NK-92 treated with Interleukin-12 subunit alpha and Interleukin-12 subunit beta, amount 100 ng/mL, for 24 hours (cell line): ENCODE results near the gene LRRC27.
"Not testable (repeated sequence)": the region's sequence is repeated elsewhere in the genome, so short reads cannot be mapped to it uniquely, and the experiment has no call there.

Experiments
- DNase-seq: peaks from one replicate; lab custom pipeline; 2025; lab: John Stamatoyannopoulos, UW

LRRC27 gene

DNA sequence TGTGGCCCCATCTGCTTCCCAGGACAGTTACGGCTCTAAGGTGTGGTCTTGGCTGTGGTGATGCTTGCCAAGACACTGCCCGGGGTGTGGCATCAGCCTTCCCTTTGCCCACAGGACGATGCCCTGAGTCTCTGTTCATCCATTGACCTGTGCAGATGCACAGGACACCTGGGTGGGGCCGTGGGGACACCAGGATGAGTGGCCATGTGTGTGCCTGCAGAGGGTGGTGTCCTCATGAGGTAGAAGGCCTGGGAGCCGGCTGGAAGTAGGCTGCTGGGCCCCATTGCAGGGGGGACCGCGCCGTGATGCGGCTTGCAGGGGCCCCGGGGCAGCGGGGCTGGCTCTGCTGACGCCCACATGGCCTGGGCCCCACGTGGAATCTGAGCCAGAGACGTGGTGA lies 42.6 kb downstream of the LRRC27 start:
- DNase-seq = no peak

DNA sequence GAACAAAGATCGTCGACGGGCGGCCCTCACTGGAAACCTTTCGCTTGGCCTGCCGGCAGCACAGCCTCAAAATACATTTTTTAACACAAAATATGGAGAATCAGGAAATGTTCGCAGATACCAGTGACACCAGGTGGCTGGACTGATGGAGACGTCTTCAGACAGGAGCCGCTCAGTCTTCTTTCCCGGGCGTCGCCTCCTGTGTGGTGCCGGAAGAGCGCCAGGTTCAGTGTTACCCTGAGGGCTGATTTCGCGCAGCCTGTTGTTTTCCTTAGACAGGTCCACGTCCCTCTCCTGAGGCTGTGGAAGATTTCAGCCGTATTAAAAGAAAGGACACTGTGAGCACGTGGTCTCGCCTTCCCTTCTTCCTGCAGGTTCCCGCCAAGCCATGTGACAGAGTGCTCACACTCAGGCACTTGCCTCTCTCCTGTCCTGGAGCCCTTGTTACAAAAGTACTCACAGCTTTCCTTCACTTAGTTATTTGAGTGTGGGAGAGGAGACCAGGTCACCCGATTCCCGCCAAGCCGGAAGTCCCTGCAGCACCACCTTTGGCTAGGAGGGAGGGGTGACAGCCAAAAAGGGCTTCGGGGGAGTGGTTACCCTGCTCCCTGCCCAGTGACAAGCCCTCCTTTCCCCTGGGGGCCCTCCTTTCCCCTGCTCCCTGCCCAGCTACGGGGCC lies 43.3 kb downstream of the LRRC27 start:
- DNase-seq = no peak

GRCh38 chr10:132375795-132376297 lies 43.9 kb downstream of the LRRC27 start:
- DNase-seq = no peak

GRCh38 chr10:132376394-132376851 lies 44.4 kb downstream of the LRRC27 start:
- no peak for DNase-seq

GRCh38 chr10:132377326-132377725 lies 45.3 kb downstream of the LRRC27 start:
- no peak for DNase-seq

GRCh38 chr10:132379026-132379425 lies 47.0 kb downstream of the LRRC27 start:
- not testable (repeated sequence) for DNase-seq

- not testable (repeated sequence) for DNase-seq
These were observed 49.0 kb downstream of the LRRC27 start for GRCh38 chr10:132380986-132381385.

GRCh38 chr10:132381741-132382140 lies 49.7 kb downstream of the LRRC27 start:
- no peak for DNase-seq

DNA sequence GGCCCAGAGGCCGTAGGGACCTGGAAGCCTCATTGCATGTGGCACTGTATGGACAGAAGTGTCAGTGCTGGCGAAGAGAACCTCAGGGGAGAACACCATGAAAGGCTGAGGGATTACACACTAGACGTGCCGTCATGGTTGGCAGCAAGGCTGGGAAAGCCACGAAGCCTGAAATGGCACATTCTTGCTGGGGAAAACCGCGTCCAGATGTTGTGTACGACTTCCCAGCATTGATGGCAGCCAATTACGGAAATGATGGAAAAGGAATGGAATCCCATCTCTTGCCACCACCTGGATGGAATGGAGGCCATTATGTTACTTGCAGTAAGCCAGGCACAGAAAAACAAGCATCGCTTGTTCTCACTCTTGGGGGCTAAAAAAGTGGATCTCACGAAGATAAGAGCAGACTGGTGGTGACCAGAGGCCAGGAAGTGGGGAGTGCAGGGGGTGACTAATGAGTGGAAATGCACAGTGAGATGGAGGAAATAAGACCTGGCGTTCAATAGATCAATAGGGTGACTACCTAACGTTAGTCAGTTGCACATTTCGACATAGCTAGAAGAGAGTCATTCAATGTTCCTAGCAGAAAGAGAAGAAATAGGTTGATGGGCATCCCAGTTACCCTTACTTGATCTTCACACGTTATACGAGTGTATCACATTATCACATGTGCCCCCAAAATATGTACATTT lies 50.4 kb downstream of the LRRC27 start:
- DNase-seq = no peak

DNA sequence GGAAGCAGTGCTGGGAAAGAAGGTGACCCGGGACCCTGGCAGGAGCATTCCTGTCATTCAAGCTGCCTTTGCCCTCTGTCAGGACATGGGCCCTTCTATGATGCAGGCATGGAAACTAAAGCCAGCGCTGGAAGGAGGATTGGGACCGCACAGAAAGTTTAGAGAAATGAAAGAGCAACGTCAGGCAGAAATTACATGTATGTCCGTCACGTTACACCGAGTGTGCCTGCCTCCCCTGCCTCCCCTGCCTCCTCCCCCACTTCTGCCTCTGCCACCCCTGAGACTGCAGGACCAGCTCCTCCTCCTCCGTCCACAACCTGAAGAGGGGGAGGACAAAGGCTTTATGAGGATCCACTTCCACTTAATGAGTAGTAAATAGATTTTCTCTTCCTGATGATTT lies 51.1 kb downstream of the LRRC27 start:
- DNase-seq = no peak

- no peak for DNase-seq
These were observed 51.8 kb downstream of the LRRC27 start for GRCh38 chr10:132383751-132384196.

- DNase-seq = no peak
These were observed 52.8 kb downstream of the LRRC27 start for GRCh38 chr10:132384618-132385388.

DNA sequence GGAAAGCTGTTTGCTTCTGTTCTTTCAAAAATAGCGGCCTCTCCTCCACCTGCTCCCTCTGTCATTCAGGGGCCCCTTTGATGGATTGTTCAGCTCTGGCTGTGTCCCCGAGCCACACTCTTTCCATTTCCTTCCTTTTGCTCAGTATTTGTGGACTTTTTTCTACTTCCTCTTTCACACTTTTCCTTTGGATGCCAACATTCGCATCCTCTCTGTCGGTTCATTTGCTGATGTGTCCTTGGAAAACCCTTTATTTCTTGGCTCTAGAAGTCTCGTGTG lies 53.3 kb downstream of the LRRC27 start:
- DNase-seq = no peak

DNA sequence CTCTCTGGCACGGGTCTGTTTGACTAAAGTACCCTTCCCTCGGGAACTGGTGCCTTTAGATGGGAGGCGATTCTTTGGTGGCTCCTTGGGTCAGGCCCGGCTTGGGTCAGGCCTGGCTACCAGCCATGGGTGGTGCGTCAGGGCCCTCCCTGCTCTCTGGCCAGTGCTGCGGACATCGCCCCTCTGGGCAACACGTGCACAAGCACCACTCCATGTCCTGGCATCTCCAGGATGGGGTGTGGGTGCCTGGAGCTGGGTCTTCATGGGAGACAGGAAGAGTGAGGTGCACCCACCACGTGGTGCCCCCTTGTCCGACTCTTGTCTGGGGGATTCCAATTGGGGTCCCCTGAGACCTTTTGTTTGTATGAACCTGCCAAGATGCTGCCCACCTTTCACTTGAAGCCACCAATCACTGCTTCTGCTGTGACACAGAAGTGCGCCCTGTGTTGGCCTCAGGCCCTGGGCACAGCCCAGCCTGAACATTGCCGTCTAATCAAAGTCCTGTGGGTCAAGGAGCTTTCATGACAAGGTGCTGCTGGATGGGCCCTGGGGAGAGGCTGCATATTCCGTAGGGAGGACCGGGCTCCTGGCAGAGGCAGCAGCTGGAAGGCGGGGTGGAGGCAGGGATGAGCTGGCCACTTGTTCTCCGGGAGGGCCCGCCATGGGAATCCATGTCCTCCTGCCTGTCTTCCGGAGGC lies 53.9 kb downstream of the LRRC27 start:
- DNase-seq = no peak

DNA sequence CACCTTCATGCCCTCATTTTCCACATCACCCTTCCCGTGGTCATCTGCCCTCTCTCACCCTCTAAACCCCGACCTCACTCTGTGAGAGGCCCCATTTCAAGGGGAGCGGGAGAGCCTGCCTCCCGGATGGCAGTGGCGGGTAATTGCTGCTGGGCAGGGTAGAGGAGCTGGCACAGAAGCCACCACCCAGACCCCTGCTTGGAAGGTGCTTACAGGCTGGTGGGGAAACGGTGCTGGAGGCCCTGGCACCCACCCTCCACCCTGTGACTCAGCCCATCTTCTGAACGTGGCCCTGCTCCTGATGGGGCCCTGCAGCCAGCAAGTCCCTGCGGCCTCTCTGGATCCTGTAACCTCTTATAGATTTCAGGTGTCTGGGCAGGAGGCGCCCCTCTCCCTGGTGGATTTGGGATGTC lies 54.4 kb downstream of the LRRC27 start:
- no peak for DNase-seq

DNA sequence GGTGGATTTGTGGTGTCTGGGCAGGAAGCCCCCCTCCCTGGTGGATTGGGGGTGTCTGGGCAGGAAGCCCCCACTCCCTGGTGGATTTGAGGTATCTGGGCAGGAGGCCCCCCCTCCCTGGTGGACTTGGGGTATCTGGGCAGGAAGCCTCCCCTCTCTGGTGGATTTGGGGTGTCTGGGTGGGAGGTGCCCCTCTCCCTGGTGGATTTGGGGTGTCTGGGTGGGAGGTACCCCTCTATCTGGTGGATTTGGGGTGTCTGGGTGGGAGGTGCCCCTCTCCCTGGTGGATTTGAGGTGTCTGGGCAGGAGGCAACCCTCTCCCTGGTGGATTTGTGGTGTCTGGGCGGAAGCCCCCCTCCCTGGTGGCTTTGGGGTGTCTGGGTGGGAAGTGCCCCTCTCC lies 54.9 kb downstream of the LRRC27 start:
- not testable (repeated sequence) for DNase-seq

- DNase-seq = no peak
These were observed 55.8 kb downstream of the LRRC27 start for GRCh38 chr10:132387764-132388210.

- no peak for DNase-seq
These were observed 57.0 kb downstream of the LRRC27 start for GRCh38 chr10:132388891-132389432.

- no peak for DNase-seq
These were observed 57.6 kb downstream of the LRRC27 start for GRCh38 chr10:132389433-132390169.

DNA sequence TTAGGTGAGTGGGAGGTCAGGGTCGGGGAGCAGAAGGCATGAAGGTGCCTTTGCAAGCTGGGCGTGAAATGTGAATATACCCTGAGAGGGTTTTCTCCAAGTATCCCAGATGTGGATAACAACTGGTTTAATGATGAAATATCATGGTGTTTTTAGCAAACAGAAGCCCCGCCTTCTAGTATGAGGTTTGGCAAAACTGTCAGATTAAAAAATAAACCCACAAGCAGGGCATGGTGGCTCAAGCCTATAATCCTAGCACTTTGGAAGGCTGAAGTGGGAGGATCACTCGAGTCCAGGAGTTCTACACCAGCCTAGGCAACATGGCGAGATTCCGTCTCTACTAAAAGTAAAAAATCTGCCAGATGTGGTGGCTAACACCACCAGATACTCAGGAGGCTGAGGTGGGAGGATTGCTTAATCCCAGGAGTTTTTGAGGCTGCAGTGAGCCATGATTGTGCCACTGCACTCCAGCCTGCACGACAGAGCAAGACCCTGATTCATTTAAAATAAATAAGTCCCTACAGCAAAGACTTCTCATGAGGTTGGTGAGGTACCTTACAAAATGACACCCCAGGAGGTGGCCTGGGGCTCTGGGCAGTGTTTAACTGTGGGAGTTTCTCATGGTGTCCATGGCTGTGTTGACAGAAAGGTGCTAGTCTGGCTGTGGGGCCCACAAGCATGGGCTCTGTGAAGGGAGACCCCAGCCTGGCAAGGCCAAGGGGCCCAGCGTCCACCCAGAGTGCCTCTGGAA lies 58.4 kb downstream of the LRRC27 start:
- no peak for DNase-seq
